ENCODE measurements around the gene TPM1. TPM values are rescaled to one million over a fixed set of nuclear protein-coding genes. Genes with fewer than 3 reads are reported as not detected.

The TPM1 gene
- total and polyA plus RNA-seq, 10 of the 15 experiments (the other 5 are each of a cell fraction or from before 2014, with no cell fraction given), result 0.43 to 10.0 (median 2.4) TPM

- 46% methylated on average over 4 of the region's 4 CpGs for WGBS (ENCODE audit: insufficient coverage, insufficient replicate concordance, low lambda C conversion rate, missing lambda C conversion rate)
- H3K4me3 ChIP-seq, result no peak overlapping the region
- ChIA-PET POLR2A (no interaction called here), CTCF (no interaction called here), SMC1A (ENCODE audit: uncharacterized antibody, unreplicated experiment) (no interaction called here), RAD21 (ENCODE audit: unreplicated experiment) (no interaction called here)
- FAIRE-seq, result no peak
- H3K27ac ChIP-seq (ENCODE audit: control insufficient read depth, insufficient read depth), result no peak overlapping the region
- in situ Hi-C loops (cut with MboI) (loop anchor here (10.0 kb wide), 1 partner anchor 310 kb away; no protein-coding TSS in a partner anchor), intact Hi-C loops (cut with micrococcal nuclease; ENCODE audit: unreplicated experiment) (no loop called here)
- H4K20me1 ChIP-seq (ENCODE audit: control insufficient read depth, insufficient read depth), result no peaks in the 10 kb centered on the region
- H2AFZ ChIP-seq (ENCODE audit: control insufficient read depth, low read depth, low read length), result no peak overlapping the region
- no peak for TF ChIP-seq POLR2AphosphoS2 (IDR thresholded peaks at IDR 0.05; ENCODE audit: low read depth, low read length)
- TF ChIP-seq FOXM1 (IDR thresholded peaks at IDR 0.05; ENCODE audit: low read depth, low read length), result no peak
- no peak for TF ChIP-seq RBBP5 (conservative IDR thresholded peaks at IDR 0.05)
- TF ChIP-seq FOXK2 (IDR thresholded peaks at IDR 0.05), result no peak
- TF ChIP-seq FOS (IDR thresholded peaks at IDR 0.05; ENCODE audit: borderline replicate concordance, extremely low read depth, insufficient read length), result no peak
- TF ChIP-seq TARDBP (IDR thresholded peaks at IDR 0.05; ENCODE audit: borderline replicate concordance), result no peak
- TF ChIP-seq ETV6 (conservative IDR thresholded peaks at IDR 0.05 in 1 of 2, IDR thresholded peaks at IDR 0.05 in 1 of 2; ENCODE audit: borderline replicate concordance in 1 of 2, low read depth in 1 of 2), result no peak
- TF ChIP-seq CHD1 (IDR thresholded peaks at IDR 0.05; ENCODE audit: low read depth, low read length), result no peak
- TF ChIP-seq TAF1 (IDR thresholded peaks at IDR 0.05; ENCODE audit: borderline replicate concordance, low read depth, low read length), result no peak
- no peak for TF ChIP-seq BRCA1 (IDR thresholded peaks at IDR 0.05; ENCODE audit: low read depth, low read length)
- no peaks in the 10 kb centered on the region; a peak in 1 of 4 replicates for H3K27me3 ChIP-seq (replicated peaks in 1 of 2; ENCODE audit: control insufficient read depth in 2 of 2, insufficient read depth in 2 of 2, low read length in 1 of 2)
- no peak for DNase-seq (ENCODE audit: low read depth, low spot score)
- H3K9me3 ChIP-seq (replicated peaks; ENCODE audit: control insufficient read depth, insufficient read depth, low read length), result no peaks in the 10 kb centered on the region
- no peak overlapping the region for H3K9ac ChIP-seq (ENCODE audit: control insufficient read depth, insufficient read depth, low read length)
- BruUV-seq (replicated peaks), result no TSS peak
- H3K4me2 ChIP-seq (ENCODE audit: control insufficient read depth, insufficient read depth), result no peak overlapping the region
- no peaks in the 10 kb centered on the region for H3K36me3 ChIP-seq (ENCODE audit: control insufficient read depth in 2 of 2, insufficient read depth in 2 of 2, low read length in 1 of 2)
- ATAC-seq, result no peak
- H3K79me2 ChIP-seq (ENCODE audit: control insufficient read depth, insufficient read depth, low read length), result no peaks in the 10 kb centered on the region
- no peaks in the 10 kb centered on the region for H3K4me1 ChIP-seq (ENCODE audit: control insufficient read depth, insufficient read depth, low read length)
Observed at GRCh38 chr15:63085289-63085688, 42.7 kb downstream of the TPM1 start.

Data from GM12878 (cell line).